IPS-15b (cell line): ENCODE results near the gene NAB1.

Source experiments
- H3K27me3 ChIP-seq: one replicate; pipeline ENCODE4 v1.6.1; 2013; ENCODE audit warnings: low read length; ENCODE audit not compliant: control insufficient read depth, insufficient read depth
- H3K36me3 ChIP-seq: one replicate; pipeline ENCODE4 v1.6.1; 2013; ENCODE audit warnings: low read length; ENCODE audit not compliant: control insufficient read depth, insufficient read depth
- H3K4me1 ChIP-seq: one replicate; pipeline ENCODE4 v1.6.1; 2013; ENCODE audit warnings: mild to moderate bottlenecking, low read length; ENCODE audit not compliant: control insufficient read depth, insufficient read depth
- H3K4me3 ChIP-seq: one replicate; pipeline ENCODE4 v1.5.1; 2013; ENCODE audit warnings: low read depth, low read length
- H3K9ac ChIP-seq: one replicate; pipeline ENCODE4 v1.6.1; 2013; ENCODE audit warnings: low read depth, mild to moderate bottlenecking, low read length
- H3K9me3 ChIP-seq: one replicate; pipeline ENCODE4 v1.6.1; 2013; ENCODE audit warnings: mild to moderate bottlenecking, low read length; ENCODE audit not compliant: control insufficient read depth, insufficient read depth

The NAB1 gene

DNA sequence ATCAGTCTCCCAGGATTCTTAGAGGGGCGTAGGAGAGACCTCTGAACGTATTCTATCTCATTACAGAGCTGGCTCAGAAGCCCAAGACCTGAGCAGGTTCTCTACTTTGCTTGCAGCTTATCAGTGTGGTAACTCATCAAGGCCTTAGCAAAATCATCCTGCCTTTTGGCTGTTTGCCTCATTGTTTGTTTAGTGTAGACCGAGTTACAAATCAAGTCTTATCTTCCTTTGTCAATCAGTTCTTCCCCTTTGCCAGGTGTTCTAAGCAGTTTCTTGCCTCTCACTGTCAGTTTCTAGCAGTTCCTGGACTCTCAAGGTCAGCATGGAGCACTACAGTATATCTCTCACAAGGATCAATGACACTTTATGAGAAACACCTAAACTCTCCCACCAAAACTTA is 30.9 kb upstream of the NAB1 start:
- H3K4me3 ChIP-seq = no peak overlapping the region

DNA sequence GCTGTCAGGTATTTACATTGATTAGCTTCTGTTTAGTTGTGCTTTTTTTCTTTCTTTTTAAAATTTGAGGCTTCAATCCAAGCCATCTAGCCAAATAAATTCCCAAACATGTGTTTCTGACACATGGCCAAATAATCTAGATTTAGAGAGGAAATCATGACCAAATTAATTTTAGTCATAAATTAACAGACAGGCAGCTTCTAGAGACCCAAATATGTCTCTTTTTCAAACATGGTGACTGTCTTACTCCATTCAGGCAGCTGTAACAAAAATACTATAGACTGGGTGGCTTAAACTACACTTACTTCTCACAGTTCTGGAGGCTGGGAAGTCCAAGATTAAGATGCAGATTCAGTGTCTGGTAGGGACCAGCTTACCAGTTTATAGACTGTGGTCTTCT is 23.2 kb upstream of the NAB1 start:
- H3K9me3 ChIP-seq = no peaks in the 10 kb centered on the region
- H3K4me1 ChIP-seq = peaks cover 2% of the 10 kb centered on the region
- peaks cover 25% of the 10 kb centered on the region for H3K27me3 ChIP-seq
- H3K36me3 ChIP-seq = no peaks in the 10 kb centered on the region
- no peak overlapping the region for H3K9ac ChIP-seq
- H3K4me3 ChIP-seq = no peak overlapping the region

More for the DNA sequence above, 30.9 kb upstream of the NAB1 start:
- no peak overlapping the region for H3K9ac ChIP-seq
- H3K36me3 ChIP-seq = no peaks in the 10 kb centered on the region
- H3K27me3 ChIP-seq = no peaks in the 10 kb centered on the region
- peaks cover 12% of the 10 kb centered on the region for H3K4me1 ChIP-seq
- H3K9me3 ChIP-seq = no peaks in the 10 kb centered on the region

DNA sequence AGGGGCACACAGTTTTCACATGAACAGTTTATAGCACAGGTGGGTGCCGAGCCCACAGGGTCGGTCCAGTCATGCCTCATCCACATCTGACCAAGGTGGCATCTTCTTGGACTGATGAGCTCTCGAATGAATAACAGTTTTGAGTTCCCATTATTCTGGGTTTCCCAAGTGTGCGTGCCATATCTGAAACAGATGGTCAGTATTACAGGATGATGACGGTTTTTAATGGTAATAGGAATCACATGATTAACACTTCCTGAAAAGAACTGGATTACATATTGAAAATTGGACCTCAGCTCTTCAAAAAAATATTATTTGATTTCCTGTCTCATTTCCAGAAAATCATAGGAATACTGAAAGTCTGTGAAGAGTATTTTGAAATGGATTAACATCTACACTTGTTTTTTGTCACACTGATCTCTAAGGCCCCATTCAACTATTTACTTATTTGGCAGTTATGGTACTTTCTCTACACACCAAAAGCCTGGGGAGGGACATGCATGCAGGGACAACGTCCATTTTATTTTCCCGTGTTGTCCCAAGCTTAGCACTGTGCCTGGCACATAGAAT is 22.2 kb upstream of the NAB1 start:
- Histone ChIP-seq H3K36me3 (no peaks in the 10 kb centered on the region), H3K4me3 (no peak overlapping the region), H3K9me3 (no peaks in the 10 kb centered on the region), H3K4me1 (peaks cover 2% of the 10 kb centered on the region), H3K9ac (no peak overlapping the region), H3K27me3 (peaks cover 25% of the 10 kb centered on the region)

DNA sequence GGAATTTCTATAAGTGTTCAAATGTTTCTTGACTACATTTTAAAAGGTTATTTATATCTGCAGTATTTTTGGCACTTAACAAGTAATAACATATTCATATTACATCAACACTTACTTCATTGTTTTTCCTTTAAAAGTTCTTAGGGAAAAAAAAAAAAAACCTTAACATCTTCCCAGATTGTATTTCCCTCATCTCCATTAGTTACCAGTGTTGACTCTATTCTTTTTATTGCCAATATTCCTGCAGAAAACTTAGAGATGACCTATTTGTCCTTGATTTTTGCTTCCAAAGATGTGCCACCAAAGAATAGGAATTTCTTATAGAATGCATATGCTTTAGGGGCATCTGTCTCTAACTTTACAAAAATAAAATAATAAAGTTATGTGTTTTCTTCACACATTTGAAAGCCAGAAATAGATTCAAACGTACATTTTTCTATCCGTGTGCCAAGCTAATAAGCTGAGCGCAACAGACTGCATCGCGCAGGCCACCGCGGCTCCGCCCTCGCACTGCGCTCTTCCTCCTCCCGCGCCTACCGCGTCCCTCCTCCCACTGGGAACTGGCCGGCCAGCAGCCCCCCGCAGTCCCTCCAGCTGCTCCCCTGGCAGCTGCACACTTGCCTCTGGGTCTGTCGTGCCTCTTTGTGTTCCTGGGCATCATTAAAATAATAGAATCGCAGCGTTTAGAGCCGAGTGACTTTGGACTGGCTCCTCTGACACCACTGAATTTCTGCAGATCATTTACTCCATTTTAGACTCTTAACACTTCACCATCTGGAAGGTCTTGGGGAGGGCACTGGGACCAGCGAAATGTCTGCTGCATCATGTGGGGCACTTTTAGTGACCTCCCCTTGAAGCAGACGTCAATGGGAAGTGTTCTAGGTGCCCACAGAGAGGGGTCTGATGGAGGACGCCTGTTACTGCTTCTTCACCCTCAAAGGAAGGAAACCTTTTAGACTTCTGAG is 21.2 kb upstream of the NAB1 start:
- no peak overlapping the region for H3K9ac ChIP-seq
- no peaks in the 10 kb centered on the region for H3K36me3 ChIP-seq
- peak overlapping the region; percentile 45 for H3K4me3 ChIP-seq
- H3K9me3 ChIP-seq = no peaks in the 10 kb centered on the region
- H3K4me1 ChIP-seq = peaks cover 2% of the 10 kb centered on the region
- H3K27me3 ChIP-seq = peaks cover 25% of the 10 kb centered on the region

DNA sequence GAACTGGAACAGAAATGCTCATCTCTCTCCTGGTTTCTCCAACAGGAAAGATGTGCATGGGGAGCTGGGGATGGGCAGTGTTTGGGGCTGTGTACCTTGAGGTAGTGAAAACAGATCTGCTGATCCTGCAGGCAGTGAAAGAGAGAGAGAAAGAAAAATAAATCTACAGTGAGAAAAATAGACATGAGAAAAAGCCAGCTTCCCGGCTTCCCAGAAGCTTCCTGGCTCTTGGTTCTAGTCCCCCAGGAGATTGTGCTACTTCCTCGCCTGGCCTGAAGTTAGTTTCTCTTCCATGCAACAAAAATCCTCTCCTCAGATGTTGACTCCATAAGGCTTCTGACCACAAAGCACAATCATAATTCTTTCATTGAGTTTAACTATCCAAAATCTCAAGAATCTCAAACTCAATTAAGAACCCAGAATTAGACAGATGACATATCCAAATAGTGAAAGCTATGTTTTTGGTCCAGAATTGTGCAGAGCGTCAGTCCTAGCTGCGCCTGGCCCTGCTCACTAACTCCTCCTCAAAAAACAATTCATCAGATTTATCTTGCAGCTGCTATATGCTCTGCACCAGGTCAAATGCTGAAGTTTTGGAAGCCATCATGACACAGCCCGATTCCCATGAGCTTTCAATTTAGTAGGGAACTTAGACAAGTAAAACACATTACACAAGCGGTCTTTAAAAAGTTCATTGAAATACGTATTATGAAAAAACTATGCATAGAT is 20.1 kb upstream of the NAB1 start:
- Histone ChIP-seq H3K9me3 (no peaks in the 10 kb centered on the region), H3K4me3 (no peak overlapping the region), H3K9ac (no peak overlapping the region), H3K4me1 (peaks cover 2% of the 10 kb centered on the region), H3K36me3 (no peaks in the 10 kb centered on the region), H3K27me3 (peaks cover 25% of the 10 kb centered on the region)

DNA sequence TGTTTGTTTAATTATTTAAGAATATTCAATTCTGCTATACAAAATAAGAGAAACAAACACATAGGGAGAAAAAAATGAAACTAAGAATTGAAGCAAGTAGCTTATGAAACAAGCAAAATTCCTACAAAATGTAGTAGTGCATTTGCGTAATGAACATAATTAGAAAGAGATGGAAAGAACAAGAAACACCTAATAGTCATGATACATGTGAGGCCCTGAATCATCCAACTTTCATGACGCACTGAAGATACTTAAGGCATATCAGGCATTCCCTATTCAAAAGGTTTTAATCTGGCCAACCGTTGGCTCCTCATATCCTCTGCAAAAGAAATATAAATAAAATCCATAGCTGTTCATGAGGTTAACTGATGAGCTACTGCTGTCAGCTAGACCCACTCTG is 14.5 kb upstream of the NAB1 start:
- no peak overlapping the region for H3K9ac ChIP-seq
- H3K27me3 ChIP-seq = no peaks in the 10 kb centered on the region
- H3K36me3 ChIP-seq = no peaks in the 10 kb centered on the region
- no peaks in the 10 kb centered on the region for H3K9me3 ChIP-seq
- no peaks in the 10 kb centered on the region for H3K4me1 ChIP-seq
- H3K4me3 ChIP-seq = no peak overlapping the region

DNA sequence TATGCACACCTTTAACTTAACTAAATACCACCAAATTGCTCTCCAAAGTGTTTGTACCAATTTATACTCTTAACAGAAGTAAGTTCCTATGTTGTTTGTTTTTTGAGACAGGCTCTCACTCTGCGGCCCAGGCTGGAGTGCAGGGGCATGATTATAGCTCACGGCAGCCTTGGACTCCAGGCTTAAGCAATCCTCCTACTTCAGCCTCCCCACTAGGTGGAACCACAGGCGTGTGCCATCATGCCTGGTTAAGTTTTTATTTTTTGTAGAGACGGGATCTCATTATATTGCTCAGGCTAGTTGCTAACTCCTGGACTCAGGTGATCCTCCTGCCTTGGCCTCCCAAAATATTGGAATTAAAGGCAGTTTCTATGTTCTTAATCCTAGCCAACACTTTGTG is 13.1 kb upstream of the NAB1 start:
- Histone ChIP-seq H3K4me1 (no peaks in the 10 kb centered on the region), H3K9me3 (no peaks in the 10 kb centered on the region)

DNA sequence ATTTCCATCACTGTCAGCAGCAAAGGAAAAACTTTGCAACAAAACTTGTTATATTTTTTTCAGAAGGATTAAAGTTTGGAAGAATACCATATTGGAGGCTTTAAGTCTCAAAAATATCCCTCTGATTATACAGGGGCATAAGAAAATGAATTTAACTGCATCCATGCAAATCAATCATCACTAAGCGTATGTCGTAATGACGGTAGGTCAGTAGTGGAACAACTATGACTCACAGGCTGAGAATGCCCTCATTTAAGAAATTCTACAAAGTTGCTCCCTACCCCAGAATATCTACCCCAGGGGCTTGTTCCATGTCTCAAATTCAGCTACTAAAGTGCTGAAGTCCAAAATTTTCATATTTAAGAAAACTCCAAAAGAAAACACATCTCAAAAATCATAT is 12.5 kb upstream of the NAB1 start:
- Histone ChIP-seq H3K9ac (no peak overlapping the region), H3K4me1 (no peaks in the 10 kb centered on the region), H3K4me3 (no peak overlapping the region), H3K36me3 (no peaks in the 10 kb centered on the region), H3K9me3 (no peaks in the 10 kb centered on the region), H3K27me3 (no peaks in the 10 kb centered on the region)

More for the DNA sequence above, 13.1 kb upstream of the NAB1 start:
- no peak overlapping the region for H3K4me3 ChIP-seq
- H3K9ac ChIP-seq = no peak overlapping the region
- no peaks in the 10 kb centered on the region for H3K27me3 ChIP-seq
- no peaks in the 10 kb centered on the region for H3K36me3 ChIP-seq

DNA sequence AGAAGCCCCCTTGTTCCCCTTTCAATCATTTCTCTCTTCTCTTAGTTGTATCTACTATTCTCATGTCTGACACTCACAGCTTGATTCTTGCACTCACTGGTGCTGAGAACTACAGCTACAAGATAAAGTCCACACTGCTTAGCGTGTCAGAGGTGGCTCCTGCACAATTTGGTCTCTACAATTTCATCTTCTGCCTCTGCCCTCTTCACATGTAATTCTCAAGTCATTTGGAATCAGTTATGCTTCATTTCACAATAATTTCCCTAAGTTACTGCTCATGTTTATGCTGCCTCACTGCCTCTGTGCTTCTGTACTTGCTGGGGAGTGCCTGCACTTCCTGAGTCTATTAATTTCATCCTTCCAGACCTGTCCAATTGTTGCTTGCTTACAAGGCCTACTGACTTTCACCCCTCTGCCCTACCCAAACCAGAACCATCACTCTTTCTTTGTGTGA is 11.6 kb upstream of the NAB1 start:
- no peaks in the 10 kb centered on the region for H3K9me3 ChIP-seq
- no peaks in the 10 kb centered on the region for H3K36me3 ChIP-seq
- no peak overlapping the region for H3K4me3 ChIP-seq
- no peaks in the 10 kb centered on the region for H3K27me3 ChIP-seq
- H3K9ac ChIP-seq = no peak overlapping the region
- H3K4me1 ChIP-seq = no peaks in the 10 kb centered on the region

DNA sequence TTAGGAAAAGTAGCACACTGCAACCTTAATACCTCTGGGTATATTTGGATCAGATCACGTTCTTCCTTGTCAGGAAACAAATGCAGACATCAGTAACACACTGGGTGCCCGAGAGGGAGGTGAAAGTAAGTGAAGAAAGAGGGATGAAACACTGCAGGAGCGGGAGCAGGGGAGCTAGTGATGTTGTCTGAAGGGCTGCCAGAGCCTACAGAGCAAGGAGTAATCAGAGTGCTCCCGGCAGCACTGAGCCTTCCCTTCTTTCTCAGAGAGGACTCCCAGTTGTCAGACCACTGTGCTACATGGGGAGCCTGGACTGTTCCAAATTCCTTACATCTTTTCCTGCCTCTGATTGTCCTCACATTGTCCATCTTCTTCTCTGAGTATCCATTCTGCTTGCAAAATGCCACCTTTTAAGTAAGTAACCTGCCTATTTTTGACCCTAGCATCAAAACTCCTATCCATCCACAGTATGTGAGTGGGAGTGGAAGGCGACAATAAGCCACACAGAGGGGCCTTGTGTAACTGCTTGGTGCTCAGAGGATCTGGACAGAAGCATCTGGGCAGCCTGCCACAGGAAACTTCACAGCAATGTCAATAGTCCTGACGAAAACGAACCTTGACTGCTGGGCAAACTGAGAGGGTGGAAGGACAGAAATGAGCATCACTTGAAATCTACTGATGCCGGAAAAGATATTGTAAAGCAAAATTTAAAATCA is 10.8 kb upstream of the NAB1 start:
- no peaks in the 10 kb centered on the region for H3K27me3 ChIP-seq
- H3K4me3 ChIP-seq = no peak overlapping the region
- no peaks in the 10 kb centered on the region for H3K9me3 ChIP-seq
- no peak overlapping the region for H3K9ac ChIP-seq
- no peaks in the 10 kb centered on the region for H3K36me3 ChIP-seq
- H3K4me1 ChIP-seq = no peaks in the 10 kb centered on the region

DNA sequence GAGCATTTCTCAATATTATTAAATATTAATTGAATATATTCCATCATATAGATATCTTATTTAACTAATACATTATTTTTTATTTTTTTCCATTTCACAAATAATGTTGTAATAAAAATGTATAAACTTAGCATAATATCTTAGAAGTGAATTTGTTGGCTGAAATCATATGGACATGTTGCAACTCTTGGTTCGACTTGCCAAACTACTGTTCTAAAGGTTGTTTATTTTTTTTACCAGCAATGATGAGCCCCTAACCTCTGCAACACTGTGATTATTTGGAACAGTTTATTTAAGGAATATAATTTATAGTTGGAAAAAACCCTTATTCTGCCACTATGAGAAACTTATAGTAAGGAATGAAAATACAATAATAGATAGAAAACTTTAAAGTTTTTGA is 8.8 kb upstream of the NAB1 start:
- H3K4me1 ChIP-seq = no peaks in the 10 kb centered on the region
- no peaks in the 10 kb centered on the region for H3K36me3 ChIP-seq
- H3K9ac ChIP-seq = no peak overlapping the region
- H3K9me3 ChIP-seq = no peaks in the 10 kb centered on the region
- H3K4me3 ChIP-seq = no peak overlapping the region
- no peaks in the 10 kb centered on the region for H3K27me3 ChIP-seq
